Mucosa of gallbladder (tissue), 1 donor: Measurements from ENCODE around the gene ZC3H7A. TPM values are rescaled to one million over a fixed set of nuclear protein-coding genes. Genes with fewer than 3 reads are reported as not detected.

Experiments used
- DNase-seq: peaks from one replicate; pipeline ENCODE4 v3.0.0-alpha.2; 2020; ENCODE audit warnings: low spot score
- total RNA-seq: library from RNA; stranded (reverse); gene quantifications from one replicate; pipeline ENCODE4 v1.2.1, GENCODE V29; 2021
- donor health status: DM: no; HTN: no; CAD: no.

ZC3H7A gene
- total RNA-seq, 1 donor from 2014 or later, result 47.1 TPM

- DNase-seq, result no peak
Observed at GRCh38 chr16:11738742-11739544, 58.1 kb downstream of the ZC3H7A start.

- DNase-seq, result no peak
Observed at GRCh38 chr16:11737713-11738112, 59.3 kb downstream of the ZC3H7A start.

GRCh38 chr16:11736903-11737302 lies 60.2 kb downstream of the ZC3H7A start:
- DNase-seq, result no peak

- DNase-seq, result no peak
Observed at GRCh38 chr16:11735787-11736186, 61.3 kb downstream of the ZC3H7A start.

- no peak for DNase-seq
Observed at GRCh38 chr16:11734653-11735043, 62.4 kb downstream of the ZC3H7A start.

GRCh38 chr16:11734025-11734652 lies 62.9 kb downstream of the ZC3H7A start:
- no peak for DNase-seq

GRCh38 chr16:11731222-11731621 lies 65.8 kb downstream of the ZC3H7A start:
- no peak for DNase-seq

GRCh38 chr16:11729787-11730186 lies 67.3 kb downstream of the ZC3H7A start:
- DNase-seq, result no peak

GRCh38 chr16:11727796-11728543 lies 69.1 kb downstream of the ZC3H7A start:
- no peak for DNase-seq

- no peak for DNase-seq
Observed at GRCh38 chr16:11726008-11726407, 71.0 kb downstream of the ZC3H7A start.

- DNase-seq, result no peak
Observed at GRCh38 chr16:11725457-11725856, 71.6 kb downstream of the ZC3H7A start.

GRCh38 chr16:11722468-11722808 lies 74.6 kb downstream of the ZC3H7A start:
- no peak for DNase-seq

- DNase-seq, result no peak
Observed at GRCh38 chr16:11721781-11722467, 75.1 kb downstream of the ZC3H7A start.

GRCh38 chr16:11719762-11720161 lies 77.3 kb downstream of the ZC3H7A start:
- no peak for DNase-seq

- DNase-seq, result no peak
Observed at GRCh38 chr16:11719171-11719570, 77.9 kb downstream of the ZC3H7A start.

GRCh38 chr16:11717811-11718210 lies 79.2 kb downstream of the ZC3H7A start:
- DNase-seq, result no peak

GRCh38 chr16:11716336-11716735 lies 80.7 kb downstream of the ZC3H7A start:
- no peak for DNase-seq

GRCh38 chr16:11715246-11715947 lies 81.7 kb downstream of the ZC3H7A start:
- no peak for DNase-seq

GRCh38 chr16:11712122-11712521 lies 84.9 kb downstream of the ZC3H7A start:
- no peak for DNase-seq

- no peak for DNase-seq
Observed at GRCh38 chr16:11711662-11712061, 85.4 kb downstream of the ZC3H7A start.

- DNase-seq, result no peak
Observed at GRCh38 chr16:11708421-11708820, 88.6 kb downstream of the ZC3H7A start.
